CD8-positive, alpha-beta memory T cell (primary cell): ENCODE data around the gene RAD54L2. TPM values are rescaled to one million over a fixed set of nuclear protein-coding genes. Genes with fewer than 3 reads are reported as not detected.

Experiments
- CTCF ChIA-PET: fragments of 350-600 bp; sonication (Branson Sonifier 250); formaldehyde crosslinking; loops from one replicate; lab custom pipeline; 2021; ENCODE audit warnings: antibody characterized with exemption; lab: Charles Lee
- POLR2A ChIA-PET: fragments of 350-600 bp; sonication (Branson Sonifier 250); formaldehyde crosslinking; loops from one replicate; lab custom pipeline; 2021; ENCODE audit warnings: antibody characterized with exemption; lab: Charles Lee
- DNase-seq, 5 donors: peaks; one replicate each; pipeline versions ENCODE4 v3.0.0 to v3.0.0-alpha.2; 2020 to 2022; ENCODE audit warnings: mixed read lengths in 1 of 5
- H3K27ac ChIP-seq: one replicate; pipeline ENCODE4 v1.7.0; 2013; ENCODE audit warnings: low read depth, mild to moderate bottlenecking, low read length, moderate library complexity
- H3K27me3 ChIP-seq: 2 replicates; pipeline ENCODE4 v1.7.0; 2013; ENCODE audit warnings: low read length, mild to moderate bottlenecking; ENCODE audit not compliant: insufficient read depth, poor library complexity, severe bottlenecking
- H3K36me3 ChIP-seq: 2 replicates; pipeline ENCODE4 v1.7.0; 2013; ENCODE audit warnings: mild to moderate bottlenecking, low read length, moderate library complexity; ENCODE audit not compliant: insufficient read depth
- H3K4me1 ChIP-seq: 2 replicates; pipeline ENCODE4 v1.7.0; 2013; ENCODE audit warnings: mild to moderate bottlenecking, low read length, moderate library complexity; ENCODE audit not compliant: insufficient read depth
- H3K4me3 ChIP-seq: 2 replicates; pipeline ENCODE4 v1.7.0; 2013; ENCODE audit warnings: mild to moderate bottlenecking, low read length
- H3K9me3 ChIP-seq: 2 replicates; pipeline ENCODE4 v1.7.0; 2013; ENCODE audit warnings: mild to moderate bottlenecking, low read length
- H3K27ac Mint-ChIP-seq, 8 donors: one replicate each; pipeline ENCODE4 v1.8.0; 2020 to 2021; ENCODE audit warnings: mixed read lengths in 8 of 8, mild to moderate bottlenecking in 6 of 8, inconsistent platforms in 3 of 8, moderate library complexity in 3 of 8
- H3K27me3 Mint-ChIP-seq, 2 donors: one replicate each; pipeline ENCODE4 v1.8.0; 2020 to 2021; ENCODE audit warnings: mixed read lengths in 2 of 2, mild to moderate bottlenecking in 1 of 2, moderate library complexity in 1 of 2
- H3K36me3 Mint-ChIP-seq, 3 donors: one replicate each; pipeline ENCODE4 v1.8.0; 2020 to 2021; ENCODE audit warnings: mixed read lengths in 3 of 3, inconsistent platforms in 1 of 3, mild to moderate bottlenecking in 1 of 3
- H3K4me1 Mint-ChIP-seq, 3 donors: one replicate each; pipeline ENCODE4 v1.8.0; 2020 to 2021; ENCODE audit warnings: mixed read lengths in 3 of 3, inconsistent platforms in 1 of 3, mild to moderate bottlenecking in 1 of 3
- H3K4me3 Mint-ChIP-seq, 7 donors: one replicate each; pipeline ENCODE4 v1.8.0; 2020 to 2021; ENCODE audit warnings: mixed read lengths in 7 of 7, mild to moderate bottlenecking in 6 of 7, moderate library complexity in 4 of 7, inconsistent platforms in 2 of 7
- H3K9me3 Mint-ChIP-seq, 5 donors: one replicate each; pipeline ENCODE4 v1.8.0; 2020 to 2022; ENCODE audit warnings: mixed read lengths in 5 of 5, mild to moderate bottlenecking in 3 of 5, moderate library complexity in 2 of 5, inconsistent platforms in 1 of 5
- polyA plus RNA-seq: library from polyadenylated mRNA; unstranded; fragments of 300-500 nt; fragmentation: Illumina TruSeq; gene quantifications from one replicate; pipeline ENCODE4 v1.2.3, GENCODE V29; 2021
- total RNA-seq, 2 experiments: library from RNA; stranded (reverse); gene quantifications; one replicate each; pipeline ENCODE4 v1.2.3, GENCODE V29; 2021

RAD54L2 gene, protein sequence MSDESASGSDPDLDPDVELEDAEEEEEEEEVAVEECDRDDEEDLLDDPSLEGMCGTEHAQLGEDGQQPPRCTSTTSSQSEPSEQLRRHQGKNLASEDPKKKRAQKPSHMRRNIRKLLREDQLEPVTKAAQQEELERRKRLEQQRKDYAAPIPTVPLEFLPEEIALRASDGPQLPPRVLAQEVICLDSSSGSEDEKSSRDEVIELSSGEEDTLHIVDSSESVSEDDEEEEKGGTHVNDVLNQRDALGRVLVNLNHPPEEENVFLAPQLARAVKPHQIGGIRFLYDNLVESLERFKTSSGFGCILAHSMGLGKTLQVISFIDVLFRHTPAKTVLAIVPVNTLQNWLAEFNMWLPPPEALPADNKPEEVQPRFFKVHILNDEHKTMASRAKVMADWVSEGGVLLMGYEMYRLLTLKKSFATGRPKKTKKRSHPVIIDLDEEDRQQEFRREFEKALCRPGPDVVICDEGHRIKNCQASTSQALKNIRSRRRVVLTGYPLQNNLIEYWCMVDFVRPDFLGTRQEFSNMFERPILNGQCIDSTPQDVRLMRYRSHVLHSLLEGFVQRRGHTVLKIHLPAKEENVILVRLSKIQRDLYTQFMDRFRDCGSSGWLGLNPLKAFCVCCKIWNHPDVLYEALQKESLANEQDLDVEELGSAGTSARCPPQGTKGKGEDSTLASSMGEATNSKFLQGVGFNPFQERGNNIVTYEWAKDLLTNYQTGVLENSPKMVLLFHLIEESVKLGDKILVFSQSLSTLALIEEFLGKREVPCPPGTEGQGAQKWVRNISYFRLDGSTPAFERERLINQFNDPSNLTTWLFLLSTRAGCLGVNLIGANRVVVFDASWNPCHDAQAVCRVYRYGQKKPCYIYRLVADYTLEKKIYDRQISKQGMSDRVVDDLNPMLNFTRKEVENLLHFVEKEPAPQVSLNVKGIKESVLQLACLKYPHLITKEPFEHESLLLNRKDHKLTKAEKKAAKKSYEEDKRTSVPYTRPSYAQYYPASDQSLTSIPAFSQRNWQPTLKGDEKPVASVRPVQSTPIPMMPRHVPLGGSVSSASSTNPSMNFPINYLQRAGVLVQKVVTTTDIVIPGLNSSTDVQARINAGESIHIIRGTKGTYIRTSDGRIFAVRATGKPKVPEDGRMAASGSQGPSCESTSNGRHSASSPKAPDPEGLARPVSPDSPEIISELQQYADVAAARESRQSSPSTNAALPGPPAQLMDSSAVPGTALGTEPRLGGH (N-terminal part only)
- total RNA-seq (10 to 100 TPM; 35.3 to 36.2 TPM), polyA plus RNA-seq (17.9 TPM)

GRCh38 chr3:51538459-51539290, at the start of gene RAD54L2:
RAD54L2 (plus strand) TSS chr3:51538719; CDS start chr3:51590421, 51,702 bp downstream.
- ChIA-PET CTCF (interaction anchor here (0.8 to 2.4 kb wide), 5 partner anchors 16 to 143 kb away, joined by 3 to 12 read pairs (median 4); no protein-coding TSS in a partner anchor), POLR2A (interaction anchor here (0.6 to 1.1 kb wide), 2 partner anchors 38 to 143 kb away, joined by 3 to 6 read pairs; no protein-coding TSS in a partner anchor)
- no peaks in the 10 kb centered on the region for H3K36me3 ChIP-seq
- H3K4me3 Mint-ChIP-seq = peak within 1 kb of the TSS; percentile 80 to 96 (median 94)
- no peaks in the 10 kb centered on the region for H3K27me3 ChIP-seq
- peak within 1 kb of the TSS; percentile 97 for H3K4me3 ChIP-seq
- H3K9me3 Mint-ChIP-seq = no peaks in the 10 kb centered on the region
- H3K4me1 Mint-ChIP-seq = peaks cover 43 to 52% (median 44%) of the 10 kb centered on the region in 3 donors
- peak within 1 kb of the TSS; percentile 80 for H3K27ac ChIP-seq
- H3K36me3 Mint-ChIP-seq = peaks cover 0 to 24% (median 2%) of the 10 kb centered on the region in 3 donors
- no peaks in the 10 kb centered on the region for H3K9me3 ChIP-seq
- peaks cover 21% of the 10 kb centered on the region for H3K4me1 ChIP-seq
- peak; percentile 58 to 79 (median 67) for DNase-seq
- peak within 1 kb of the TSS; percentile 86 to 98 (median 94) for H3K27ac Mint-ChIP-seq
- peaks cover 0 to 3% of the 10 kb centered on the region in 2 donors for H3K27me3 Mint-ChIP-seq

DNA sequence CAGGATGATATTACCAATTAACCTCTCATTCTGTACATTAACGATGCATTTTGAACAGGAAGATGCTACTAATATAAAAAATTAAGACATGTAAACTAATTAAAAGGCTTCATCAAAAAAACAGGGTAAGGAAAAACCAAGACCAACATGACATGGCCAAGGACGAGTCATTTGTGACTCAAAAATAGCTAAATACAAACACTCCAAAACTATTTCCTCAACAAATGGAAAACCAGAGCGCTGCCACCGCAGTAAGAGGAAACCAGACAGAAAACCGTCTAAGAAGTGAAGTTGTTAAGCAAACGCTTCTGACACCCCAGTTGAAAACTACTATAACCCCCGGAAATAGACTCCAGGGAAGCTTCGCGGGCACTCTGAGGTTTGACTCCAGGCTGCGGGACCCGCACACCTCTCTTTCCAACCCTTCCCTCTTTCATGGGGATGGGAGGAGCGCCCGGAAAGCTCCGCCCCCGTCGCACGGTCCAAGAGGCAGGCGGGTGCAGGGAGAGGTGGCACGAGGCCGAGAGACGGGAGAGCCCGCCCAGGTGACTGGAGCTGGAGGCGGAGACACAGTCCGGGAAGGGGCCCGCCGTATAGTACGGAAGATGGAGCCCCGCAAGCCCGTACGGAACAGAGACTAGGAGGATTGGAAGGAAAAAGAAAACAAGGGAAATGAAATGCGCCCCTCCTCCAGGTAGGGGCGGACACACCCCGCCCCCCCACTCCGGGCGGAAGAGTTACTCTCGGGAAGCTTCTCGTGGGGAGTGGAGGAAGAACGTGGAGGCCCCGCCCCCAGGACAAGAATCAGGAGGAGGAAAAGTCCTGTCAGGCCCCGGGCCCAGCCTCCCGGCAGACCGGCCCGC, 39.4 kb upstream of the RAD54L2 start:
- H3K27ac Mint-ChIP-seq = peak overlapping the region; percentile 91 to 99 (median 98)
- H3K27me3 Mint-ChIP-seq = peaks cover 0 to 5% of the 10 kb centered on the region in 2 donors
- peaks cover 0 to 26% (median 0%) of the 10 kb centered on the region in 3 donors for H3K36me3 Mint-ChIP-seq
- peaks cover 11% of the 10 kb centered on the region for H3K4me1 ChIP-seq
- H3K4me3 ChIP-seq = peak overlapping the region; percentile 86
- H3K9me3 Mint-ChIP-seq = peaks cover 0 to 1% (median 0%) of the 10 kb centered on the region in 5 donors
- peak overlapping the region; percentile 86 for H3K27ac ChIP-seq
- ChIA-PET POLR2A (interaction anchor here (0.6 to 3.8 kb wide), 12 partner anchors 108 to 1162 kb away, joined by 3 to 89 read pairs (median 11); partner anchors contain the start of genes MANF, MAPKAPK3 and RBM15B), CTCF (interaction anchor here (0.6 to 6.5 kb wide), 10 partner anchors 12 to 301 kb away, joined by 3 to 188 read pairs (median 3); partner anchors contain the start of genes MANF and TEX264)
- H3K9me3 ChIP-seq = no peaks in the 10 kb centered on the region
- peaks cover 18 to 36% (median 34%) of the 10 kb centered on the region in 3 donors for H3K4me1 Mint-ChIP-seq
- H3K36me3 ChIP-seq = no peaks in the 10 kb centered on the region
- H3K4me3 Mint-ChIP-seq = peak overlapping the region; percentile 87 to 94 (median 91)
- no peaks in the 10 kb centered on the region for H3K27me3 ChIP-seq
- peak; percentile 73 to 87 (median 78) for DNase-seq

- POLR2A ChIA-PET = interaction anchor here (0.6 to 3.8 kb wide), 26 partner anchors 12 to 1756 kb away, joined by 3 to 89 read pairs (median 7); partner anchors contain the start of genes ABHD14B, MANF and RBM15B
- Mint-ChIP-seq H3K27me3 (peaks cover 0 to 5% of the 10 kb centered on the region in 2 donors), H3K36me3 (peaks cover 0 to 19% (median 0%) of the 10 kb centered on the region in 3 donors), H3K4me3 (peak overlapping the region in 6 of 7 donors; percentile 55 to 94 (median 90)), H3K4me1 (peaks cover 18 to 36% (median 34%) of the 10 kb centered on the region in 3 donors), H3K9me3 (peaks cover 0 to 1% (median 0%) of the 10 kb centered on the region in 5 donors), H3K27ac (peak overlapping the region; percentile 83 to 99 (median 93))
- Histone ChIP-seq H3K27ac (peak overlapping the region; percentile 53), H3K27me3 (no peaks in the 10 kb centered on the region), H3K4me3 (peak overlapping the region; percentile 29), H3K4me1 (peaks cover 11% of the 10 kb centered on the region), H3K9me3 (no peaks in the 10 kb centered on the region), H3K36me3 (no peaks in the 10 kb centered on the region)
- CTCF ChIA-PET = interaction anchor here (0.9 to 6.5 kb wide), 13 partner anchors 10 to 302 kb away, joined by 3 to 188 read pairs (median 3); partner anchors contain the start of gene TEX264
- peak in 1 of 5 donors; percentile 48 for DNase-seq
These were observed 37.8 kb upstream of the RAD54L2 start for GRCh38 chr3:51500632-51501131.

DNA sequence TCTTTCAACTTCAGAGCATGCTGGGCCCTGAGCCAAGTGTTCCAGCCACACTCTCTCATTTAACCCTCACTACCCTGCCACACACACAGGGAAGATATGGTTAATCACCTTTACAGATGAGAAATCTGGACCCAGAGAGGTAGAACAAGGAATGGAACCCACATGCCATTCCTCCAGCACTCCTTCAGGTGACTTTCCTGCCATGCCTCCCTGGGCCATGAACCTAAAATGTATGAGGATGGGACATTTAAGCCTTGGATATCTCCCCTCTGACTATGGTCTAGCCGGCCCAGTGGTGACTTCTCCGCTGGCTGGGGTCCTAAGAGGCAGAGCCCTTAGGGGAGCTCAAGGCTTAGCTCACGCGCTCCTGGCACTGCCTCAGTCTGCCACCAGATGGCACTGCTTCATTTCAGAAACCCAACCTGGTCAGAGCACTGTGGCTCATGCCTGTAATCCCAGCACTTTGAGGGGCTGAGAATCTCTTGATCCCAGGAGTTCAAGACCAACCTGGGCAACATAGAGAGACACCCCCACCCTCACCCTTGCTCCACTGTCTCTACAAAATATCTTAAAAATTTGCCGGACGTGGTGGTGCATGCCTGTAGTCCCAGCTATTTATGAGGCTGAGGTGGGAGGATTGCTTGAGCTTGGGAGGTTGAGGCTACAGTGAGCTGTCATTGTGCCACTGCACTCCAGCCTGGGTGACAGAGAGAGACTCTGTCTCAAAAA, 36.5 kb upstream of the RAD54L2 start:
- Mint-ChIP-seq H3K4me1 (peaks cover 18 to 30% (median 28%) of the 10 kb centered on the region in 3 donors), H3K4me3 (peak overlapping the region in 2 of 7 donors; percentile 48 to 80), H3K27me3 (peaks cover 0 to 5% of the 10 kb centered on the region in 2 donors), H3K36me3 (peaks cover 0 to 8% (median 0%) of the 10 kb centered on the region in 3 donors), H3K27ac (peak overlapping the region; percentile 55 to 95 (median 88)), H3K9me3 (peaks cover 0 to 1% (median 0%) of the 10 kb centered on the region in 5 donors)
- ChIA-PET CTCF (interaction anchor here (0.6 to 6.5 kb wide), 23 partner anchors 9 to 886 kb away, joined by 3 to 188 read pairs (median 3); partner anchors contain the start of genes RAD54L2 and TEX264), POLR2A (interaction anchor here (1.0 to 3.8 kb wide), 2 partner anchors 168 to 179 kb away, joined by 3 to 89 read pairs; no protein-coding TSS in a partner anchor)
- no peaks in the 10 kb centered on the region for H3K36me3 ChIP-seq
- H3K9me3 ChIP-seq = no peaks in the 10 kb centered on the region
- no peaks in the 10 kb centered on the region for H3K27me3 ChIP-seq
- DNase-seq = peak; percentile 65 to 86 (median 71)
- H3K4me1 ChIP-seq = peaks cover 11% of the 10 kb centered on the region
- H3K4me3 ChIP-seq = no peak overlapping the region
- no peak overlapping the region for H3K27ac ChIP-seq

DNA sequence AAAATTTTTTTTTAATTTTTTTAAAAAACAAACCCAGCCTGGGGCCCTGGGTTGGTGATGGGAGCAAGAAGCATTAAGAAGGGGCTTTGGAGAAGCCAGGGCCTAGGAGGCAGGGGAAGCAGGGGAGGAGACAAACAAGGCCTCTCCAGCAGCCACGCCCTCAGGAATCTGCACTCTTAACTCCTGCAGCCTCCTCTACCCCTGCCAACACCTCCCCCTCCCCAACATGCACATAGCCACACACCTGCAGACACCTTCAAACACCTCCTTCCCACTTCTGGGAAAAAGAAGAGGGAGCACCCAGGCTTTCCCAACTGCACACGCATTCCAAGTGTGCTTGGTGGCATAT, 36.0 kb upstream of the RAD54L2 start:
- H3K36me3 ChIP-seq = no peaks in the 10 kb centered on the region
- Mint-ChIP-seq H3K36me3 (peaks cover 0 to 8% (median 0%) of the 10 kb centered on the region in 3 donors), H3K27me3 (peaks cover 0 to 5% of the 10 kb centered on the region in 2 donors), H3K4me1 (peaks cover 18 to 29% (median 28%) of the 10 kb centered on the region in 3 donors), H3K4me3 (no peak overlapping the region), H3K27ac (no peak overlapping the region), H3K9me3 (peaks cover 0 to 1% (median 0%) of the 10 kb centered on the region in 5 donors)
- POLR2A ChIA-PET = interaction anchor here (1.0 to 3.8 kb wide), 2 partner anchors 167 to 179 kb away, joined by 3 to 89 read pairs; no protein-coding TSS in a partner anchor
- no peak for DNase-seq
- no peak overlapping the region for H3K27ac ChIP-seq
- CTCF ChIA-PET = interaction anchor here (0.8 to 6.5 kb wide), 15 partner anchors 8 to 887 kb away, joined by 3 to 188 read pairs (median 4); partner anchors contain the start of genes RAD54L2 and TEX264
- H3K9me3 ChIP-seq = no peaks in the 10 kb centered on the region
- H3K4me3 ChIP-seq = no peak overlapping the region
- H3K4me1 ChIP-seq = peaks cover 11% of the 10 kb centered on the region
- H3K27me3 ChIP-seq = no peaks in the 10 kb centered on the region
